Stimulated activated CD8-positive, alpha-beta memory T cell treated with anti-CD3 and anti-CD28 coated beads, Interleukin-15, amount 100 ng/mL, for 1 hour (primary cell): ENCODE results near the gene IL5.
"Not testable (repeated sequence)": the region's sequence is repeated elsewhere in the genome, so short reads cannot be mapped to it uniquely, and the experiment has no call there.

Experiments
- DNase-seq: peaks from one replicate; pipeline ENCODE4 v3.0.0-alpha.2; 2020; ENCODE audit warnings: low read depth

IL5 gene

DNA sequence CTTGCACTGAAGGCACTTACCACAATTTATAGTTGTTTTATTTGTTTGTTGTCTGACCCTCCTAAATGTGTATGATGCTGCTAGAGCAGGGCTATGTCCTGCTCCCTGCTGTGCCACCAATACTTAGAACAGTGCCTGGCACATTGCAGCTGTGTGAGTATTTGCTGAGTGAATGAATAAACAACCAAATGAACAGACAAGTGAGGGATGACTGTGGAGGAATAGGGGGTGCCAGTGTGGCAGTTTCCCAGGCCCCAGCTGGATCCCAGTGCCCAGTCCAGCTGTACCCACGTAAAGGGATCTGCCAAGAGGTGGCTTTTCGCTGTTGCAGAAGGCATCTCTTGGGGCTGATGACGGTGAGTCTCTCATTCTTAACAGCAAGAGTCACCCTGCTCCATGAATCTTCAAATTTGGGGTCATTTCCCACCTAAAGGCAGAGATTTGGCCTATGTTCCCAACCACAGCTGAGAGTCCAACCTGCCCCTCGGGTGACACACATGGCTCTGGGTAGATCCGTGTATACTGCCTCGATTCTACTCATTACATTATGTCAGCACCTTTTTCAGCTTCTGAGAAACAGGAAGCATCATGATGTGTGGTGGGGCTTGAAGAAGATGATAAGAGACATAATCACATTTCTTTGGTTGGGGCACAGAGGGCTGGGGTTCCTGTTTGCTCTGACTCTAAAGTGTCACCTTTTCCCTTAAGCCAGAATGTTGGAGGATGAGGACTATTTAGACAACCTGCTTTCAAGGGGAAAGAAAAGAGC is 14.3 kb downstream of the IL5 start:
- DNase-seq: no peak

DNA sequence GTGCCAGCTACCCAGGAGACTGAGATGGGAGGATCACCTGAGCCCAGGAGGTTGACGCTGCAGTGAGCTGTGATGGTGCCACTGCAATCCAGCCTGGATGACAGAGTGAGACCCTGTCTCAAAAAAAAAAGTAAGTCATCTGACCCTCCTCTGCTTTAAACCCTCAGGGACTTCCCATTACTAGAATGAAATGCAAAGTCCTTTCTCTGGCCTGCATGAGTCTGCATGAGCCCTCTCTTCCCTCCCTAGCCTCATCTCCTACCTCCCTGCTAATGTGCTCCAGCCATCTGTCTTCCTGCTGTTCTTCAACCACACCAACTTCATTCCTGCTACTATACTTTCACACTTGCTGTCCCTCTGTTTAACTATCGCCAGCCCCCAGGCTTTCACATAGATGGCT is 15.3 kb downstream of the IL5 start:
- DNase-seq: no peak

DNA sequence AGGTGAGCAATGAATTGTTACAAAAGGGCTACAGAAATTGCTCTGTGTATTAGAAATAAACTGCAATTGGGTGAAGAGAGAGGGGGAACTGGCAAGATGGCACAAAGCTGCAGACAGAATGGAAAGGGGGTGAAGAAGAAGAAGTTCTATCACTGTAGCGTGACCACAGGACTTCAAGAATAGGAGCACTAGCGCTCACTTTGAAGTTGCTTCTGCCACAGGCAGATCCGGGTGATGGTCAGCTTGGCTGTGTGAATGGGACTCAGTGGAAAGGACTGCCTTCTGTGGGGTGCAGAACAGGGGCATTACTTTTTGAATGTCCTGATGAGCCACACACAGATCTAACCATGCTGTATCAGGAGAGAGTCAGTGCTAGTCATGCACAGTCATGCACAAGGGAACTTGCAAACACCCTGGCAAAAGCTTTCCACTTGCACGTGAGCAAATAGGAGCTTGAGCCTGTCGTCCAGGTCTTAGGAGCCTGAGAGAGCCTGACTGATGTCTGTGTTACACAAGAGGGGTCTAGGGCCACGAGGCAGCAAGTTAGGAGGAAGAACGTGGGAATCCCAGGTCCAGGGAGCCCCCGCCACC is 16.3 kb downstream of the IL5 start:
- no peak for DNase-seq

DNA sequence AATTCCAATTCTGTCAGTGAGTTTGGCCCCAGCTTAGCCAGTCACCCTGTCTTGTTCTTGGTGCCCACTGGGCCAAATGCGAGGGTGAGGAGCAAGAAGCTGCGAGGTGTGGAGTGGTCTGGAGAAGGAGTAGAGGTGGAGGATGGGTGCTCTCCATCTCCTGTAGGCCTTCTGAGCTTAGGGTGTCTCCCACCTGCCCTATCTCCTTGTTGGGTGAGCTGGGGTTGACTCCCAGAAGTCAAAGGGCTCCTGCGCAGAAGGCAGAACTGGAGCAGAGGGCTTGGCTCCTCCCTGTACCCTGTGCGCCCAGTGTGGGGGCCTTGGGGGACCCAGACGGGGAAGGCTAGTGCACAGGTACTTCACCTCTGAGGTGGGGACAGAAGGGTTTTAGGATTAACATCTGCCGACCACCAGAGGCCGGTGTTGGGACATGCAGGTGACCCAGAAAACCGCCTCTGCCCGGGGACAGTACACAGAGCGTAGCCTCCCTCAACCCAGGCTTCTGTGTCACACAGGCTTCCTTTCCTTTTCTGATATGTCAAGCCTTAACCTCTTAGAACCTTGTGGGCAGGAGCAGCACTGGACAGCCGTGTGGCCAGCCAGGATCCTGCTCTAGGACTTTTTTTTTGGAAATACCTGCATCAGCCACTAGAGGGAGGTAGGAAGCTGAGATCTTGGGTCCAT is 16.9 kb downstream of the IL5 start:
- DNase-seq: peak; percentile 14

DNA sequence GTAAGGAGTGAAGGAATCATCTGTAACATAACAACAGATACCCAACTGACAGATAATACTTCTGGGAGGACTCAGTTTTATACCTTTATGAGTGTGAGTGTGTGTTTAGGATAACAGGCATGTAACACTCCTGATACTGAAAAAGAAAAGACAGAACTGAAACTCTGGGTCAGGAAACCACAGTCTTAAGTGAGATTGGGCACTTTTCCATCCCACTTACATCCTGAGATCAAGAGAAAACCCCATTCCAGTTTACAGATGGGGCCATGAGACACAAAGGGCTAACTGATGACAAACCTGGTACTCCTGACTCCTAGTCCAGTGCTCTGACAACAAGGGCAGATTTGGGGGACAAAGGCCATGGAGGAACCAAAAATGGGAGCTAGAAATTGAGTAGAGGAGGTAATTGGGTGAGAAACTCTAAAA is 18.0 kb downstream of the IL5 start:
- no peak for DNase-seq

DNA sequence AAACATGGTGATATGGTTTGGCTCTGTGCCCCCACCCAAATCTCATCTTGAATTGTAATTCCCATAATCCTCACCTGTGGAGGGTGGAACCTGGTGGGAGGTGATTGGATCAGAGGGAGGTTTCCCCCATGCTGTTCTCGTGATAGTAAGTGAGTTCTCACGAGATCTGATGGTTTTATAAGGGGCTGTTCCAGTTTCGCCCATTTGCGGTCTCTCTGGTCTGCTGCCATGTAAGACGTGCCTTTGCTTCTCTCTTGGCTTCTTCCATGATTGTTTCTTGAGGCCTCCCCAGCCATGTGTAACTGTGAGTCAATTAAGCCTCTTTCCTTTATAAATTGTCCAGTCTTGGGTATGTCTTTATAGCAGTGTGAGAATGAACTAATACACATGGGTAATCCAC is 18.4 kb downstream of the IL5 start:
- not testable (repeated sequence) for DNase-seq

DNA sequence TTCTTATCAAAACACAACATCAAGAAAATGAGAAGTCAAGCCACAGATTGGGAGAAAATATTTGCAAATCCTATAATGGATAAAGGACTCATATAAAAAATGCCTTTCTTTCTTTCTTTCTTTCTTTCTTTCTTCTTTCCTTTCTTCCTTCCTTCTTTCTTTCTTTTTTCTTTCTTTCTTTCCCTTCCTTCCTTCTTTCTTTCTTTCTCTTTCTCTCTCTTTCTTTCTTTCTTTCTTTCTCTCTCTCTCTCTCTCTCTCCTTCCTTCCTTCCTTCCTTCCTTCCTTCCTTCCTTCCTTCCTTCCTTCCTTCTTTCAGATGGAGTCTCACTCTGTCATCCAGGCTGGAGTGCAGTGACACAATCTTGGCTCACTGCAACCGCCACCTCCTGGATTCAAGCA is 21.3 kb downstream of the IL5 start:
- DNase-seq: not testable (repeated sequence)

DNA sequence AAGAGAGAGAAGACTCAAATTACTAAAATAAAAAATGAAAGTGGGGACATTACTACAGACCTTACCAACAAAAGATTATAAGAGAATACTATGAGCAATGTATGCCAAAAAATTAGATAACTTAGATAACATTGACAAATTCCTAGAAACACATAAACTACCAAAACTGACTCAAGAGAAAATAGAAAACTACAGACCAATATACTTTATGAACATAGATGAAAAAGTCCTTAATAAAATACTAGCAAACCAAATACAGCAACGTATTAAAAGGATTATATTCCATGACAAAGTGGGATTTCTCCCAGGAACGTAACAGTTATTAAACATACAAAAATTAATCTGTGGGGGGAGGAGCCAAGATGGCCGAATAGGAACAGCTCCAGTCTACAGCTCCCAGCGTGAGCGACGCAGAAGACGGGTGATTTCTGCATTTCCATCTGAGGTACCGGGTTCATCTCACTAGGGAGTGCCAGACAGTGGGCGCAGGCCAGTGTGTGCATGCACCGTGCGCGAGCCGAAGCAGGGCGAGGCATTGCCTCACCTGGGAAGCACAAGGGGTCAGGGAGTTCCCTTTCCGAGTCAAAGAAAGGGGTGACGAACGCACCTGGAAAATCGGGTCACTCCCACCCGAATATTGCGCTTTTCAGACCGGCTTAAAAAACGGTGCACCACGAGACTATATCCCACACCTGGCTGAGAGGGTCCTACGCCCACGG is 29.5 kb downstream of the IL5 start:
- DNase-seq: not testable (repeated sequence)

DNA sequence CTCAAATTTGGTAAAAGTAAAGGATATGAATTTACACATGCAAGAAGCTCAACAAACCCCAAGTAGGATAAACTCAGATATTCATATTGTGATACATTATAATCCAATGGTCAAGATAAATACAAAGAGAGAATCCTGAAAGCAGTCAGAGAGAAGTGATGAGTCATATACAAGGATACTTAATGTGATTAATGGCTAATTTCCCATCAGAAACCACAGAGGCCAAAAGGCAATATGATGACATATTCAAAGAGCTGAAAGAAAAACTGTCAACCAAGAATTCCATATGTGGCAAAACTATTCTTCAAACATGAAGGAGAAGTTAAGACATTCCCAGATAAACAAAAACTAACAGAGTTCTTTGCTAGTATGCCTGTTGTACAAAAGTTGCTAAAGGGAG is 33.2 kb downstream of the IL5 start:
- no peak for DNase-seq

DNA sequence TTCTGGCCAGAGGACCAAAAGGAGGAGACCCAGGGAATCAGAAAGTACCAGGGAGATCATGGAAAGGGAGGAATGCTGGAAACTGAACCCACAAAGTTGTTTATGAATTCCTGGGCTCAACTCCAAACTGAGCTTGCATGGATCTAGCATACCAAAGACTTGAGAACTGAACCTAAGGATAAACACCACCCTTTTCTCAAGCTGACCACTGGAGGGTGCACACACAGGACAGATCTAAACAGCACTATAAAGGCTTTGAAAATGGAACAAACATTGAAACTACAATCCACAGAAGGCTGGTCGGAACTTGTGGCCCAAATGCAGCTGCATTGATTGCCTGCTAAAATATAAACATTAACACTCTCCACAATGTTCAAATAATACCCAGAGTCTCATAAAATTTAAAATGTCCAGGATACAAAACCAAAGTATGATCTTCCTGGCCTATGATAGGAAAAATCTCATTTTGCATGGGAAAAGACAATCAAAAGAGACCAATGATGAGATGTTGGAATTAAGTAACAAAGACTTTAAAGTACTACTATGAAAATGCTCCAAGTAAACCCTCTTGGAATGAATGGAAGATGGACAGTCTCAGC is 37.1 kb downstream of the IL5 start:
- no peak for DNase-seq

DNA sequence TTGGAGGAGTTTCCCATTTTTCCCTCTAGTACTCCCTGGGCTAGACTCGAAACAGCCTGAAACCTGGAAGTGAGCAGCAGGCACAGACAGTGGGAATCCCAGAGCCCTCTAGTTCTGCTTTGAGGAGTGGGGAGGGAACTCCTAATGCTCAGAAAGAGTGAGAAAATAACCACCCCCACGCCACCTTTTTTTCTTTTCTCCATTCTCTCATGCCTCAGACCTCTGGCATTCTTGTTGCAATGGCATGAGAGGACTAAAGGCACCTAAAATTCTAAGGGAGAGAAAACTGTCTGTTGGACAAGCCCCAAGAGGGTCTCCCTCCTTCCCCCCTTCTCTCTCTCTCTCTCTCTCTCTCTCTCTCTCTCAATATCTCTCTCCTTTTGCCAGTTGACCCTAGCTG is 37.7 kb downstream of the IL5 start:
- no peak for DNase-seq

DNA sequence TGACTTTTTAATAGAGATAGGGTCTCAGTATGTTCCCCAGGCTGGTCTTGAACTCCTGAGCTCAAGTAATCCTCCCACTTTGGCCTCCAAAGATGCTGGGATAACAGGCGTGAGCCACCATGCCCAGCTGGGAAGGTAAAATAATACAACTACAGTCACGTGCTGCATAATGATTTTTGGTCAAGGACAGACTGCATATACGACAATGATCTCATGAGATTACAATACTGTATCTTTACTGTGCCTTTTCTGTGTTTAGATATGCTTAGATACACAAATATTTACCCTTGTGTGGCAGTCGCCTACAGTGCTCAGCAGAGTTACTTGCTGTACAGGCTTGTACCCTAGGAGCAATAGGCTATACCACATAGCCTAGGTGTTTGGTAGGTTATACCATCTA is 38.6 kb downstream of the IL5 start:
- no peak for DNase-seq

DNA sequence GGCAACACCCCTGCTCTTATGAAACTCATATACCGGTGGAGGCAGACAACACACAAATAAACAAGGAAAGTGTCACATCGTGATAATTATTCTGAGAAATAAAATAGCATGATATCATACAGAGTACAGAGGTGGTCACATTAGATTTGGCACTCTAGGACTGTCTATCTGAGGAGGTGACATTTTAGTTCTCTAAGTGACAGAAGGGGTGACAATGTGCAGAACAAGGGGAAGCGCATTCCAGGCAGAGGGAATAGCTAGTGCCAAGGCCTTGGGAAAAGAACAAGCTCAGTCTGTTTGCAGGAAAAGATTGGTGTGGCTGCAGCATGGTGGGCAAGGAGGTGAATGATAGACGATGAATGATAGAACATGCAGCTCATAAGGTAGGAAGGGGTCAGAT is 40.1 kb downstream of the IL5 start:
- DNase-seq: no peak

DNA sequence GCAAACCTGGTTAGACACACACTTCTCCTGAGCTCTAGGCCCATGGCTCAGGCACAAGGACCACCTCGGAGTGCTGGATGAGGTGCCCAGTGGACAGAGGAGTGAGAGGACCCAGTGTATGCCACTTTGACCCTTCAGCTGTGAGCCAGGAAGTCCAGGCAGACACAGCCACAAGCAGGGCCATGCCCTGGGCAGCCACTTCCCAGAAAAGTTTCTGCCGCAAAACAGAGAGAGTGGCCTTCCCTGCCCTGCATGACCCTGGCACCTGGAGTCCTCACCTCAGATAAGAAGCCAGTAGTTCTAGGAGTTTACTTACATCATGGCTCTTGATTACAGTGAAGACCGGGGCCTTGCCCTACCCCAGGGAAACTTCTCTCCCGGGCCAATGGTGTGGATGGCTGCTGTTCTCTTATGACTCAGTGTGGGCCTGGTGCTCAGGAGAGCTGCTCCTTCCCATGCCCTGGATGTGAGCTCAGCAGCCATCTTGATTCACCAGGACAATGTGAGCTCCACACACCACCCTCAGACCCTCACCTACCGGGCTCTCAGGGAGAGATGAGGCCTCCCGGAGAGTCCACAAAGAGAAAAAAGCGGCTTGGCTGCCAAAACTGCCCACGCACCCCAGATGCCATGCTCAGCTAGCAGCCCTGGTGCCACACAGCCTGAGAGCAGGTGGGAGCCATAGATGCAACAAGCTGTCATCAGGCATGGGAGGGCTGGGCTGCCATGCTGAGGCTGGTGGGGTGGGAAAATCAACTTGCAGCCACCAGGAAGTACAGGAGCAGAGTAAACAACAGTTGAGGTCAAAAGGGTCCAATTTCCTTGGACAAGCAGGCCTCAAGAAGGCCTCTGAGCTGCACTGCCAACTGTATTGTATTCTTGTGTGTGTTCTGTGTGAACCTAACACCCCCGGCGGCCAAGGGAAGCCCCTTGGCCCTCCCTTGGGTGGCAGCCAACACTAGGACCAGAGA is 41.1 kb downstream of the IL5 start:
- DNase-seq: no peak

DNA sequence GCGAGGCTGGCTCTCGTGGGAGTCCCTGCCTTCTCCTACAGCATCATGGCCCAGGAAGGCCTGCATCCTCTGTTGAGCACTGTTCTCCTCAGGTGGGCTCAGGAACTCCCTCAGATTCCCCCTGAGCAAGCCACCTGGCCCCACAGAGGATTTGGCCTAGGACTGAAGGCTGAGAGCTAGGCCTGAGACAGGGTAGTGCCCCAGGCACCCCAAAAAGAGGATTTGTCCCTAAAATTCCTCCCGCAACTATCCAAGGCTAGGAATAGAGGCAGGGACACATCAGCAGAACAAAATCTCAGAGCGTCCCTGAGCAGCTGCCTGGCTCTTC is 41.7 kb downstream of the IL5 start:
- DNase-seq: no peak

DNA sequence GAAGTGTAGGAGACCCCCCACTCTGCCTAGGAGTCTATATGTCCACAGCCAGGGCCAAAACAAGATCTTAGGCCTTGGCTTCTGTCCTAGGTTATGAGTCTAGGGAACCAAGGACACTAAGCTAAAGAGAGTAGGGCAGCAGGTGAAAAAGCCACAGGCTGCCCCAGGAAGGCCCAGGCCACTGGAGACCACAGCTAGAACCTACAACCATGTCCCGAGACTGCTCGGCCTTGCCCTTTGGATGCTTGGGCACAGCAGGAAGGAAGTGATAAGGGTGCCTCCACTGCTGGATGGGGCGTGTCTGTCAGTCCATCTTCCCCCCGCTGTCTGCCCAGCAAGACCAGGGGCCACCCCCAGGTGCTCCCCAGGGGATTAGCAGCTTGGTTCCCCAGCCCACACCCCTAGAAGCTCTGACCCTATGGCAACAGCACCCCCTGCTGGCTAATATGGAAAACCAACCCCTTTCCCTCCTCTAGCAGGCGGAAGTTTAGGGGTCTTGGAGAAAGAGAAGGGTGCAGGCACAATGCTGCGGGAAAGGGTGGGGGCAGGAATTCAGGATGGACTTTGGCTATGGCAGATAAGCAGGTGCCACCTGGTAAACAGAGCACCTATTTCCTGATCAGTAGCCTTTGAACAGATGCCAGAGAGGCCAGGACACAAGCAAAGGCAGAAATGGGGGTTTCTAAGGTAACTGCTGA is 42.2 kb downstream of the IL5 start:
- no peak for DNase-seq

DNA sequence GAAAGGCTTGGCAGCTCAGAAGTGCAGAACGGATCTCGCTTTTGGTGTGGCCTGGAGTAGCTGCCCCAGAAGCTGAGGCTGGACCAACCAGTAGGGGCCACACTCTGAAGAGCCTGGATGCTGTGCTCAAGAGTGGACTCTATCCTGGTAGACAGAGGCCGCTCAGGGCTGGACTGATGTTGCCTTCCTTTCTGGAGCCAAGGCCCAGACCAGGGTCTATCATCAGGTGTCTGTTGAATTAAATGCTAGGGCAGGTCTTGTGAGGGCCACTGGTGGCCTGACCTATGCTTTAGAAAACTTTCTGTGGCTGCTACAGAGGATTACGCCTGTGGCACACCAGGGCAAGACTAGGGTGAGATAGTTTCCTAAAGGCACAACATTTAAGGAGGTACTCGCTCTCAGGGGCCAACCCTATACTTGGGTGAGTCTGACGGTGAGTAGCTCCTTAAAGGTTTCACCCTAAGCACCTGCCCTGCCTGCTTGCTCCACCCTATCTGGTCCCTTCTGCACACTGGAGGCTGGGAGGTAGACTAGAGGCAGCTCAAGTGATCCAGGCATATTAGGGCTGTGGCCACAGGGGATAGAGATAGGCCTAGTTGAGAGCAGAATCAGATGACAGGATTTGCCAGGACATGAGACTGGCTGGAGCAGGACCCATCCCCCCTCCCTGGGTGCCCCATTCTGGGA is 42.9 kb downstream of the IL5 start:
- no peak for DNase-seq

DNA sequence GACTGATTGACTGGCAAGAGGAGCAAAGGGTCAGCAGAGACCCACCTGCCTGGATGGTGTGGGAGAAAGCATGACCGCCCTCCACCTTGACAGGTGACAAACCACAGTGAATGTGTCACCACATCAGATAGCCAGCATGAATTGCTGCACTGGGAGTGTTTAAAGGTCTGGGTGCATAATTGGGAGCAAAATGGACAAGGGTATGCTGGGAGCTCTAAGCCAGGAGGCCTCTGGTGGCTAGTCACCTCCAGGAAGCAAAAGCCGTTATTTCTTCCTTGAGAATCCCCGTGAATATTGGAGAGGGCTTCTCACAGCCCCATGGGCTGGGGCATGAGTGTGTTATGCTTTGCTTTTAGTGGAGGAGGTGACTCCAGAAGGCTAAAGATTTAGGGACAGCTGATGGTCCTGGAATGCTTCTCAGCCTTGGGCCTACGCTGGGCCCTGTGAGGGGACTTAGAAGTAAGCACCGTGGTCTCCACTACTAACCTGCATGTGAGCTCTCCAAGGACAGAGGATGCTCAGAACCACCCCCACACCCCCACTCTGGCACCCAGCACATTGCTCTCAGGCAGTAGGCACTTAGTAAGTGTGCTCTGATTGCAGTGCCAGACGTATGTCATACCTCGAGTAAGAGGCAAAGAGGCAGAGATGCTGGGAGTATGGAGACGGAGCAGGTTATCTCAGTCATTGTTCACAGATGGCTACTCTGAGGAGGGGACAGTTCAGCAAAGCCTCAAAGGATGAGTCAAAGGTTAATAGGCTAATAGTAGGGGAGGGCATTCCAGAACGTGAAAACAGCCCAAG is 43.7 kb downstream of the IL5 start:
- DNase-seq: no peak

DNA sequence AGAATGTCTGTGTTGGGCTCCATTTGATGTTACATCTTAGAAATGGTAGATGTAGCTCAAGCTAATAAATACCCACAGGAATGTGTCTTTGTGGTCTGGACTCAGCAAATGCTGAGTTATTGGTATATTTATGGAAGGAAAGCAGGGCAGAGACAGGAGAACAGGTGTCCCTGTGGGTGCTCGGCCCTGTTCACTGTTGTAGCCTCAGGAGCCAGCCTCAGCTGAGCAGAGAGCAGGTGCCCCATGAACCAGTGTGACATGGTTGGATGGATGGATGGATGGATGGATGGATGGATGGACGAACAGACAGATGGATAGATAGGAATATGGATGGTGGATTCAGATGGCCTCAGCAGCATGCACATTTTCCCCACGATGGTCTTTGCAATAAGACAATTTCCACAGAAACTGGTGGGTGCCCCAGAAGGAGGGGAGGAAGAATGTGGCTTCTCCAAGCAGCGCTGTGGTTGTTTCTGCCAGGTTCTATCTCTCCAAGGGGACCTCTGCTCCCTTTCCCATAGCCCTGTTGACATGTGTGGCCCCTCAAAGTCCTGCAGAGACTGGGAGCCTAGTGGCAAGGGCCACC is 44.5 kb downstream of the IL5 start:
- no peak for DNase-seq
